ENCODE data around the gene ALPL.

The ALPL gene

DNA sequence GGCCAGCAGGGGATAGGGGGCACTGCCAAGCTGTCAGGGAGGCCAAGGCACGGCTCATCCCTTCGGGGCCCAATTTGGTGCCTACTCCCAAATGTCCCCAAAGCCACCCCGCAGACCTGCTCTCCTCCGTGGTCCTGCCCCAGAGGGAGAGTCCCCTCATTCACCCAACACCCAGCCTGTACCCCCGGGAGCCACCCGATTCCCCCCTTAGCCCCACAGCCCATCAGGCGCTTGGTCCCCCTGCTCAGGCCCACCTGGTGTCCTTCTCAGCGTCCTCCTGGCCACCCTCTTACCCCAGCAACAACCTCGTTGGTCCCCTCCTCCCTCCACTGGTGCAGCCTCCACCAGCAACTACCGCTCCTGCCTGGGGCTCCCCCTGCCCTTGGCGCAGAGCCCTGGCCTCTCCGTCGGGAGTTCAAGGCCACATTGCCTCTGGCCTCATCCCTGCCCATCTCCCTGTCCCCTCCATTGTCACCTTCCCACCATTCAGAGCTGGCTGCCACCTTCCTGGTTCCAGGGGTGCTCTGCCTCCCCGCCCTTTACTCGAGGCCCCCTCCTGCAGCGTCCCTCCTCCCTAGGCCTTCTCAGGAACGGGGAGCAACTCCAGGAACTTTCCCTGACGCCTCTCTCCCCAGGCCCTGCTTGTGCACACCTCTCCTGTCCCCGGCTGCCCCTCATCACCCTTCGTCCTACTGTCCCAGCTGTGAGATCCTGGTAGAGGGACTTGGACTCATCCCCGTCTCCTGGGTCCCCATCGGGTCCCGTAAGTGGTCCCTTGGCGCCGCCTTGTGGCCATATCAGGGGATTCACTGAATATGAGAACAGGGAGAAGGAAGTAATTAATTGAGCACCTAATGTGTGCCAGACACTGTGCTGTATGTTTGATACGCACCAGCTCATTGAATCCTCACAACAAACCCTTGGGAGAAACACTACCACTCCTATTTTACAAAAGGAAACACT, 86.0 kb downstream of the ALPL start:
- no peak overlapping the region for H3K9ac ChIP-seq
- no peak for TF ChIP-seq Cebpa-rat (IDR thresholded peaks at IDR 0.05)

DNA sequence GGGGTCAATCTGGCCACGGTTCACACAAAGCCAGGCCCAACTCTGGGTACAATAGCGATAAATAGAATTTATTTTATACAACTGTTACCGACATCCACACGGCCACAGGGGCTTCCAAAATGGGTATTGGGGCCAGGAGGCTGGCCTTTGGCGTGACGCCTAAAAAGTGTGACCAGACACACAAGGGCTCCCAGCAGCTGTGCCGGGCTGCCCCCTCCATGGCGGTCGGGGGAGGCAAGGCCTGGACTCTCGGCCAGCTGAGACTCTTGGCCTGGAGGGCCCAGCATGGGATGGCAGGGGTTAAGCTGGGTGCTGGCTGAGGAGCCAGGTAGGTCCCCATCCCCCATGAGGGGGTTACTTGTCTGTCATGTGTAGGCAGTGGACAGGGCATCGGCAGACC, 87.0 kb downstream of the ALPL start:
- Histone ChIP-seq H3K36me3 (no peaks in the 10 kb centered on the region), H3K9me3 (replicated peaks in 1 of 11) (no peaks in the 10 kb centered on the region), H3K9ac (no peak overlapping the region), H3K4me1 (0 out of 20 replicates have a peak, but pooled peaks cover 0 to under 1% (median 0%) of the 10 kb centered on the region in 10 experiments), H3K4me2 (no peak overlapping the region), H3K27ac (no peak overlapping the region), H3K27me3 (no peaks in the 10 kb centered on the region; a peak in 1 of 22 replicates), H3K4me3 (no peak overlapping the region), H4K20me1 (peaks cover 0 to 46% (median 0%) of the 10 kb centered on the region in 11 experiments; a peak in 7 of 22 replicates)
- no peak for TF ChIP-seq Cebpa-rat (IDR thresholded peaks at IDR 0.05)

More for the DNA sequence above, 86.0 kb downstream of the ALPL start:
- Histone ChIP-seq H3K4me1 (peaks cover 0 to 10% (median 6%) of the 10 kb centered on the region in 10 experiments; a peak in 11 of 20 replicates), H3K27me3 (peaks cover 0 to 1% (median 0%) of the 10 kb centered on the region in 11 experiments; a peak in 1 of 22 replicates), H3K9me3 (replicated peaks in 1 of 11) (no peaks in the 10 kb centered on the region), H3K27ac (no peak overlapping the region), H3K36me3 (no peaks in the 10 kb centered on the region), H3K4me3 (no peak overlapping the region), H4K20me1 (peaks cover 0 to 49% (median 0%) of the 10 kb centered on the region in 11 experiments; a peak in 7 of 22 replicates), H3K4me2 (no peak overlapping the region)

GRCh38 chr1:21596628-21597027, 87.4 kb downstream of the ALPL start:
- TF ChIP-seq Cebpa-rat (IDR thresholded peaks at IDR 0.05), result no peak
- no peak overlapping the region for H3K27ac ChIP-seq
- H3K36me3 ChIP-seq, result no peaks in the 10 kb centered on the region
- H3K4me3 ChIP-seq, result no peak overlapping the region
- H4K20me1 ChIP-seq, result peaks cover 0 to 45% (median 0%) of the 10 kb centered on the region in 11 experiments; a peak in 7 of 22 replicates
- no peak overlapping the region for H3K4me2 ChIP-seq
- no peaks in the 10 kb centered on the region; a peak in 1 of 22 replicates for H3K27me3 ChIP-seq
- H3K4me1 ChIP-seq, result no peaks in the 10 kb centered on the region
- no peaks in the 10 kb centered on the region for H3K9me3 ChIP-seq (replicated peaks in 1 of 11)
- H3K9ac ChIP-seq, result no peak overlapping the region

DNA sequence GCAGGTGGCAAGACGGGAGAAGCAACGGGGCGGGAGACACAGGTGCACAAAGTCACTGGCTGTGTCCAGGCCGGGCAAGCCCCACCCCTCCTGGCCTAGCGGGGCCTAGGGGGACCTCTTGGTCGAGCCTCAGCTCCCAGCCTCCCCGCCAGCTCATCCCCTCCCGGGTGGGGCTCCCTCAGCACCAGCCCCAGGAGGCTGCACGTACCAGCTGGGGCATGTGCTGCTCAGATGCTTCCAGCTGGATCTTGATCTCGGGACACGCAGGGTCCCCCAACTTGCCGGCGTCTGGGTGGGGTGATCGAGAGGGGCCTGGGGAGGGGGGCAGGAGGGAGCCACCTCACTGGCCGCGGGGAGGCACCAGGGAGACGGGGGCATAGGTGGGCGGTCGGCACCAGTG, 88.5 kb downstream of the ALPL start:
- H3K27me3 ChIP-seq, result no peaks in the 10 kb centered on the region; a peak in 1 of 22 replicates
- H3K4me3 ChIP-seq, result no peak overlapping the region
- H4K20me1 ChIP-seq, result peaks cover 0 to 45% (median 0%) of the 10 kb centered on the region in 11 experiments; a peak in 7 of 22 replicates
- H3K9ac ChIP-seq, result no peak overlapping the region
- H3K9me3 ChIP-seq (replicated peaks in 1 of 11), result no peaks in the 10 kb centered on the region
- no peak for TF ChIP-seq Cebpa-rat (IDR thresholded peaks at IDR 0.05)
- H3K4me1 ChIP-seq, result no peaks in the 10 kb centered on the region
- H3K36me3 ChIP-seq, result no peaks in the 10 kb centered on the region
- no peak overlapping the region for H3K4me2 ChIP-seq
- no peak overlapping the region for H3K27ac ChIP-seq

- Histone ChIP-seq H3K4me1 (no peaks in the 10 kb centered on the region), H3K4me3 (no peak overlapping the region), H3K9me3 (replicated peaks in 1 of 11) (no peaks in the 10 kb centered on the region), H3K4me2 (no peak overlapping the region), H3K36me3 (no peaks in the 10 kb centered on the region), H3K27ac (no peak overlapping the region), H3K9ac (no peak overlapping the region), H3K27me3 (no peaks in the 10 kb centered on the region; a peak in 1 of 22 replicates), H4K20me1 (peaks cover 0 to 50% (median 0%) of the 10 kb centered on the region in 11 experiments; a peak in 6 of 22 replicates)
- no peak for TF ChIP-seq Cebpa-rat (IDR thresholded peaks at IDR 0.05)
Observed at GRCh38 chr1:21598417-21598816, 89.2 kb downstream of the ALPL start.

- Histone ChIP-seq H3K27ac (no peak overlapping the region), H3K27me3 (no peaks in the 10 kb centered on the region; a peak in 1 of 22 replicates), H3K9ac (no peak overlapping the region), H3K4me1 (no peaks in the 10 kb centered on the region), H3K4me2 (no peak overlapping the region), H3K9me3 (replicated peaks in 1 of 11) (no peaks in the 10 kb centered on the region), H3K4me3 (no peak overlapping the region), H4K20me1 (peaks cover 0 to 50% (median 0%) of the 10 kb centered on the region in 11 experiments; a peak in 6 of 22 replicates), H3K36me3 (no peaks in the 10 kb centered on the region)
- no peak for TF ChIP-seq Cebpa-rat (IDR thresholded peaks at IDR 0.05)
Observed at GRCh38 chr1:21598904-21599303, 89.7 kb downstream of the ALPL start.

GRCh38 chr1:21599402-21599801, 90.2 kb downstream of the ALPL start:
- H3K36me3 ChIP-seq, result no peaks in the 10 kb centered on the region
- H3K4me1 ChIP-seq, result no peaks in the 10 kb centered on the region
- H3K4me3 ChIP-seq, result no peak overlapping the region
- H3K9ac ChIP-seq, result no peak overlapping the region
- no peaks in the 10 kb centered on the region; a peak in 1 of 22 replicates for H3K27me3 ChIP-seq
- no peak overlapping the region for H3K27ac ChIP-seq
- H4K20me1 ChIP-seq, result peaks cover 0 to 49% (median 0%) of the 10 kb centered on the region in 11 experiments; a peak in 6 of 22 replicates
- TF ChIP-seq Cebpa-rat (IDR thresholded peaks at IDR 0.05), result no peak
- H3K4me2 ChIP-seq, result no peak overlapping the region
- H3K9me3 ChIP-seq (replicated peaks in 1 of 11), result no peaks in the 10 kb centered on the region

GRCh38 chr1:21601278-21602048, 92.2 kb downstream of the ALPL start:
- Histone ChIP-seq H3K36me3 (no peaks in the 10 kb centered on the region), H3K9me3 (replicated peaks in 1 of 11) (no peaks in the 10 kb centered on the region), H3K4me3 (no peak overlapping the region), H3K27me3 (no peaks in the 10 kb centered on the region; a peak in 1 of 22 replicates), H4K20me1 (peaks cover 0 to 34% (median 0%) of the 10 kb centered on the region in 11 experiments; a peak in 3 of 22 replicates), H3K4me1 (no peaks in the 10 kb centered on the region), H3K4me2 (no peak overlapping the region), H3K9ac (no peak overlapping the region), H3K27ac (no peak overlapping the region)
- TF ChIP-seq Cebpa-rat (IDR thresholded peaks at IDR 0.05), result no peak
